ENCODE results near the gene RPL38. TPM values are rescaled to one million over a fixed set of nuclear protein-coding genes. Genes with fewer than 3 reads are reported as not detected.

RPL38 gene
- total and polyA plus RNA-seq, 12 donors, result 661 to 2,186 (median 739) TPM

- intact Hi-C loops (cut with DNase I), result no loop called here
- TF ChIP-seq CTCF (IDR thresholded peaks at IDR 0.05), result no peak
- H3K36me3 ChIP-seq, result no peaks in the 10 kb centered on the region
- peaks cover 6 to 50% (median 31%) of the 10 kb centered on the region in 7 donors for H3K27me3 ChIP-seq
- H3K4me1 ChIP-seq, result peaks cover 0 to 11% (median 0%) of the 10 kb centered on the region in 9 donors
- ATAC-seq, result peak in 7 of 8 donors; percentile 42 to 84 (median 67)
- 48 to 62% methylated on average over 12 of the region's 12 CpGs for WGBS, 2 donors
- H3K4me3 ChIP-seq, result no peak overlapping the region
- no peak overlapping the region for H3K27ac ChIP-seq
- no peaks in the 10 kb centered on the region for H3K9me3 ChIP-seq
- peak in 1 of 2 donors; percentile 40 for DNase-seq
Observed at GRCh38 chr17:74192950-74193781, 10.3 kb upstream of the RPL38 start.

- Histone ChIP-seq H3K27ac (no peak overlapping the region), H3K9me3 (no peaks in the 10 kb centered on the region), H3K4me3 (no peak overlapping the region), H3K27me3 (peaks cover 6 to 59% (median 37%) of the 10 kb centered on the region in 7 donors), H3K4me1 (peaks cover 0 to 16% (median 0%) of the 10 kb centered on the region in 9 donors), H3K36me3 (no peaks in the 10 kb centered on the region)
- ATAC-seq (no peak), DNase-seq (no peak)
- 73 to 74% methylated on average over 9 of the region's 9 CpGs for WGBS, 2 donors
- TF ChIP-seq CTCF (IDR thresholded peaks at IDR 0.05), result no peak
- intact Hi-C loops (cut with DNase I), result no loop called here
Observed at GRCh38 chr17:74194682-74195081, 8.8 kb upstream of the RPL38 start.

GRCh38 chr17:74196541-74197317 is 6.7 kb upstream of the RPL38 start:
- DNase-seq, result no peak

More at GRCh38 chr17:74196541-74197317, 6.7 kb upstream of the RPL38 start:
- no peak overlapping the region for H3K4me3 ChIP-seq
- peaks cover 6 to 74% (median 55%) of the 10 kb centered on the region in 7 donors for H3K27me3 ChIP-seq
- intact Hi-C loops (cut with DNase I), result no loop called here
- no peaks in the 10 kb centered on the region for H3K9me3 ChIP-seq
- no peak for ATAC-seq
- peaks cover 0 to 18% (median 0%) of the 10 kb centered on the region in 9 donors for H3K4me1 ChIP-seq
- 45 to 49% methylated on average over 30 of the region's 30 CpGs for WGBS, 2 donors
- H3K36me3 ChIP-seq, result no peaks in the 10 kb centered on the region
- no peak overlapping the region for H3K27ac ChIP-seq
- no peak for TF ChIP-seq CTCF (IDR thresholded peaks at IDR 0.05)

Measured in heart right ventricle (tissue), 16 donors.